ENCODE results near the gene ERBB3.
A peak's percentile ranks its signal among the peaks of the same experiment; 100 is the strongest.
"Not testable (repeated sequence)": the region's sequence is repeated elsewhere in the genome, so short reads cannot be mapped to it uniquely, and the experiment has no call there.

The ERBB3 gene

GRCh38 chr12:56079723-56080555 is at the start of gene ERBB3:
Gene ERBB3 (plus strand): TSS chr12:56080165. CDS start chr12:56080301, 136 bp downstream.
- peak; percentile 43 to 55 for DNase-seq (ENCODE audit: low read depth in 2 of 2)

- DNase-seq (ENCODE audit: low read depth in 2 of 2): no peak
These were observed 48.0 kb upstream of the ERBB3 start for GRCh38 chr12:56031987-56032386.

GRCh38 chr12:56034586-56035332 is 45.2 kb upstream of the ERBB3 start:
- DNase-seq (ENCODE audit: low read depth in 2 of 2): no peak

GRCh38 chr12:56037161-56037560 is 42.8 kb upstream of the ERBB3 start:
- DNase-seq (ENCODE audit: low read depth in 2 of 2): no peak

GRCh38 chr12:56038022-56038655 is 41.8 kb upstream of the ERBB3 start:
- no peak for DNase-seq (ENCODE audit: low read depth in 2 of 2)

- DNase-seq (ENCODE audit: low read depth in 2 of 2): no peak
These were observed 39.8 kb upstream of the ERBB3 start for GRCh38 chr12:56040151-56040550.

- no peak for DNase-seq (ENCODE audit: low read depth in 2 of 2)
These were observed 38.9 kb upstream of the ERBB3 start for GRCh38 chr12:56040963-56041551.

- DNase-seq (ENCODE audit: low read depth in 2 of 2): peak; percentile 79 to 86
These were observed 38.2 kb upstream of the ERBB3 start, which contains the start of gene RPS26 for GRCh38 chr12:56041552-56042429. Gene RPS26 (plus strand): TSS chr12:56041918. CDS start chr12:56042167, 249 bp downstream.

- not testable (repeated sequence) for DNase-seq (ENCODE audit: low read depth in 2 of 2)
These were observed 37.5 kb upstream of the ERBB3 start for GRCh38 chr12:56042430-56042813.

- DNase-seq (ENCODE audit: low read depth in 2 of 2): no peak
These were observed 37.1 kb upstream of the ERBB3 start for GRCh38 chr12:56042843-56043242.

- no peak for DNase-seq (ENCODE audit: low read depth in 2 of 2)
These were observed 33.8 kb upstream of the ERBB3 start for GRCh38 chr12:56046027-56046780.

GRCh38 chr12:56053407-56053893 is 26.5 kb upstream of the ERBB3 start:
- no peak for DNase-seq (ENCODE audit: low read depth in 2 of 2)

GRCh38 chr12:56059964-56060363 is 20.0 kb upstream of the ERBB3 start:
- DNase-seq (ENCODE audit: low read depth in 2 of 2): not testable (repeated sequence)

GRCh38 chr12:56061982-56062381 is 18.0 kb upstream of the ERBB3 start:
- DNase-seq (ENCODE audit: low read depth in 2 of 2): no peak

GRCh38 chr12:56062996-56063395 is 17.0 kb upstream of the ERBB3 start:
- DNase-seq (ENCODE audit: low read depth in 2 of 2): no peak

- DNase-seq (ENCODE audit: low read depth in 2 of 2): no peak
These were observed 8.3 kb upstream of the ERBB3 start for GRCh38 chr12:56071648-56072047.

GRCh38 chr12:56074396-56074795 is 5.6 kb upstream of the ERBB3 start:
- no peak for DNase-seq (ENCODE audit: low read depth in 2 of 2)

GRCh38 chr12:56077966-56078365 is 2.0 kb upstream of the ERBB3 start:
- DNase-seq (ENCODE audit: low read depth in 2 of 2): not testable (repeated sequence)

GRCh38 chr12:56078427-56078826 is 1.5 kb upstream of the ERBB3 start:
- no peak for DNase-seq (ENCODE audit: low read depth in 2 of 2)

Measured in stimulated activated CD8-positive, alpha-beta memory T cell treated with anti-CD3 and anti-CD28 coated beads, Interleukin-15, amount 100 ng/mL, for 4 hours (primary cell).